Neutrophil (primary cell): ENCODE data around the gene TGM6.

Experiments used
- H3K27ac ChIP-seq: fragments of 200-600 bp; sonication (generic); 2 replicates; pipeline ENCODE4 v1.5.1; 2016; ENCODE audit warnings: mild to moderate bottlenecking, moderate library complexity
- H3K27me3 ChIP-seq: fragments of 200-600 bp; sonication (generic); 2 replicates; pipeline ENCODE4 v1.6.0; 2016; ENCODE audit warnings: mild to moderate bottlenecking
- H3K36me3 ChIP-seq: fragments of 200-600 bp; sonication (generic); 2 replicates; pipeline ENCODE4 v1.5.1; 2017
- H3K4me1 ChIP-seq, 2 experiments: fragments of 200-600 bp in 1 of 2; sonication (generic) in 1 of 2; 1 replicate in 1 of 2; 2 replicates in 1 of 2; pipeline versions ENCODE4 v1.5.1 to v1.6.1; 2013 to 2016; ENCODE audit warnings: low read depth in 1 of 2, low read length in 1 of 2, mild to moderate bottlenecking in 1 of 2, moderate library complexity in 1 of 2; ENCODE audit not compliant: control insufficient read depth in 1 of 2, insufficient read depth in 1 of 2
- H3K4me3 ChIP-seq, 2 experiments: fragments of 200-600 bp in 1 of 2; sonication (generic) in 1 of 2; 1 replicate in 1 of 2; 2 replicates in 1 of 2; pipeline ENCODE4 v1.5.1; 2013 to 2016; ENCODE audit warnings: low read depth in 1 of 2, low read length in 1 of 2, mild to moderate bottlenecking in 1 of 2, moderate library complexity in 1 of 2
- H3K9me3 ChIP-seq: fragments of 200-600 bp; sonication (generic); 2 replicates; pipeline ENCODE4 v1.5.1; 2016
- TF ChIP-seq, protein P1 (sequence below): fragments of 200-600 bp; sonication (generic); IDR thresholded peaks from 2 replicates; pipeline ENCODE4 v1.5.1; 2016; ENCODE audit warnings: antibody characterized with exemption

TGM6 gene

DNA sequence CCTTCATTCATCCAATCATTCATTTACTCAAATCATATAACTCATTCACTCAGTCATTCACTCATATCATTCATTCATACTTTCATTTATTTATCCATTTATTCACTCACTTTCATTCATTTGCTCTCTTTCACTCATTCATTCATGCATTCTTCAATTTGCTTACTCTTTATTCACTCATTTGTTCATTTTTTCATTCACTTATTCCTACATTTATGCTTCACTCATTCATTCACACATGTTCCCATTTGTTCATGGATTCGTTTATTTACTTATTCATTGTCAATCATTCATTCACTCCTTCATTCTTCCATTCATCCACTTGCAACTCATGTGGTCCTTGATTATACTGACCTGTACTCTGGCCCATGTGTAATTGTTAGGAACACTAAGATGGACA lies 50.5 kb downstream of the TGM6 start:
- no peak overlapping the region for H3K27ac ChIP-seq
- peaks cover 40% of the 10 kb centered on the region for H3K27me3 ChIP-seq
- no peaks in the 10 kb centered on the region for H3K4me1 ChIP-seq
- TF ChIP-seq, protein P1, sequence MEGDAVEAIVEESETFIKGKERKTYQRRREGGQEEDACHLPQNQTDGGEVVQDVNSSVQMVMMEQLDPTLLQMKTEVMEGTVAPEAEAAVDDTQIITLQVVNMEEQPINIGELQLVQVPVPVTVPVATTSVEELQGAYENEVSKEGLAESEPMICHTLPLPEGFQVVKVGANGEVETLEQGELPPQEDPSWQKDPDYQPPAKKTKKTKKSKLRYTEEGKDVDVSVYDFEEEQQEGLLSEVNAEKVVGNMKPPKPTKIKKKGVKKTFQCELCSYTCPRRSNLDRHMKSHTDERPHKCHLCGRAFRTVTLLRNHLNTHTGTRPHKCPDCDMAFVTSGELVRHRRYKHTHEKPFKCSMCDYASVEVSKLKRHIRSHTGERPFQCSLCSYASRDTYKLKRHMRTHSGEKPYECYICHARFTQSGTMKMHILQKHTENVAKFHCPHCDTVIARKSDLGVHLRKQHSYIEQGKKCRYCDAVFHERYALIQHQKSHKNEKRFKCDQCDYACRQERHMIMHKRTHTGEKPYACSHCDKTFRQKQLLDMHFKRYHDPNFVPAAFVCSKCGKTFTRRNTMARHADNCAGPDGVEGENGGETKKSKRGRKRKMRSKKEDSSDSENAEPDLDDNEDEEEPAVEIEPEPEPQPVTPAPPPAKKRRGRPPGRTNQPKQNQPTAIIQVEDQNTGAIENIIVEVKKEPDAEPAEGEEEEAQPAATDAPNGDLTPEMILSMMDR: no peak
- H3K9me3 ChIP-seq: no peaks in the 10 kb centered on the region
- no peak overlapping the region for H3K4me3 ChIP-seq
- no peaks in the 10 kb centered on the region for H3K36me3 ChIP-seq

DNA sequence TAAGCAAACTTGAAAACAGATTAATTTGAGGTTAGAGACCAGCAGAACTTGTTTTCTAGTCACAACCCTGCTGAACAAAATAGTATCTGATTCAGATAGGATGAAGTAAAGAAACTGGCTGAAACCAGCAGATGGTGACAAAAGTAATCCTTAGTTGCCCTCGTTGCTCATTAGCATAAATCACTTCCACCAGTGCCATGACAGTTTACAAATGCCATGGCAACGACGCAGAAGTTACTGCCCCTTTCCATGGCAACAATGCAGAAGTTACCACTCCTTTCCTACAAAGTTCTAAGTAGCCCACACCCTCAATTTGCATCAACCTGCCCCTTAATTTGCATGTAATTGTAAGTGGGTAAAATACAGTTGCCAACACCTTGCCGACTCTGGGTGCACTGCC lies 66.1 kb downstream of the TGM6 start:
- Histone ChIP-seq H3K27me3 (peaks cover 60% of the 10 kb centered on the region), H3K4me3 (no peak overlapping the region), H3K36me3 (no peaks in the 10 kb centered on the region), H3K4me1 (no peaks in the 10 kb centered on the region), H3K27ac (no peak overlapping the region), H3K9me3 (no peaks in the 10 kb centered on the region)
- TF ChIP-seq, protein P1: no peak

DNA sequence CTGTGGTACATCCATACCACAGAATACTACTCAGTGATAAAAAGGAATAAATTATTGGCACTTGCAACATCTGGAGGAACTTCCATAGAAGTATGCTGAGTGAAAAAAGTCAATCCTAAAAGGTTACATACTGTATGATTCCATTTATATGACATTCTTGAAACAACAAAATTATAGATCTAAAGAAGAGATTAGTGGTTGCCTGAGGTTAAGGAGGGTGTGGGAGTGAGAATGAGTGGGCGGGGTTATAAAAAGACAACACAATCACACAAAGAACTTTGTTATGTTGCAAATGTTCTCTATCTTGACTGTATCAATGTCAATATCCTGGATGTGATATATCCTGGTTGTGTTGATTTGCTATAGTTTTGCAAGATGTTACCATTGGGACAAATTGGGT lies 68.7 kb downstream of the TGM6 start:
- TF ChIP-seq, protein P1: no peak

DNA sequence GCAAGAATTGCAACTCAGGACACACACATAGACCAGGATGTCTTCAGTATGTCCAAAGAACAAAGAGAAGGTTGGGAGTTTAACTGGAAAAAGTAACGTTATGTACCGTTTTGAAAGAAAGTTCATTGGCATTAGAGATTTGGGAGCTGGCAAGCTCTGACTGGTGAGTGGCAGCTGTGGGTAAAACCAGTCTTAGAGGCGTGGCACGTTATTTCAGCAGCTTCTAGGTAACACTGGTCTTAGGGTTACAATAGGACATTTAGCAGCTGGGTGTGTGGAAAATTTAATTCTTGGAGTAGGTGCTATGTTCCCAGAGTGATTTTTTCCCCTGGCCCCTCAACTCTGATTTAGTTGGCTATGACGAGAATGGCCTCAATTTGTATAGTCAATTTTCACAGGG lies 70.7 kb downstream of the TGM6 start:
- Histone ChIP-seq H3K27ac (no peak overlapping the region), H3K36me3 (no peaks in the 10 kb centered on the region), H3K27me3 (peaks cover 44% of the 10 kb centered on the region), H3K9me3 (no peaks in the 10 kb centered on the region), H3K4me3 (no peak overlapping the region), H3K4me1 (no peaks in the 10 kb centered on the region)
- TF ChIP-seq, protein P1: no peak

More for the DNA sequence above, 68.7 kb downstream of the TGM6 start:
- no peaks in the 10 kb centered on the region for H3K4me1 ChIP-seq
- no peak overlapping the region for H3K4me3 ChIP-seq
- H3K36me3 ChIP-seq: no peaks in the 10 kb centered on the region
- H3K27me3 ChIP-seq: peaks cover 52% of the 10 kb centered on the region
- H3K9me3 ChIP-seq: no peaks in the 10 kb centered on the region
- no peak overlapping the region for H3K27ac ChIP-seq

DNA sequence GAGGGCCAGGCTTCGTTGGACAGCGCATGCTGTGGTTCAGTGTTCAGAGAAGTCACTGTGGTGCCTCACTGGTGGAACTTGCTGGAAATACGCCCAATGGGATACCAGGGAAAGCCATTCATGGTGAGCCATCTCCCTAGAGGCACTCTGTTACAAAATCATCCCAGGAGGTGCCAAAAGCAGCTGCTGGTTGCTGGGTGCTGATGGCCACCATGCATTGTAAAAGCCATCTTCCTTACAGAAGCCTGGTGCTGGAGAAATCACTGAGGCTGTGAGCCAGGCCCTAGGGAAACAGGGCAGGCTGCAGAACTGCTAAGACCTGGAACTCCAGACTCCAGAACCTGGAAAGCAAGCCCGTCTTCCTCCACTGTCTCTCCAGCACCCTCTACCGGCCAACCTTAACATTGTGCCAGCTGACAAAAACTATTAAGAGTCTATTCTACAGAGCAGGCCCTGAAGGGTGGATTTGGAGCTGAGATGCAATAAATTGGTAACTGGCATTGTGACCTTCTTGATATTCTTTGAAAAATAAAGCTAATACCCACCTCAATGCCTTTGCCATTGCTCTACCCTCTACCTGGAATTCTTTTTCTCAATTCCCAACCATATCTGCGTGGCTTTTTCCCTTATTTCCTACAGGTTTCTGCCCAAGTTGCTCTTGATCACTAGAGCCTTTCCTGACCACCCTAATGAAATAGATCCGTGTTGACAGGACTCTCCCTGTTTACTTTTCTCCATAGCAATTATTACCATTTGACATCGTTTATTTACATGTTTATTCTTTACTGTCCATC lies 71.4 kb downstream of the TGM6 start:
- no peaks in the 10 kb centered on the region for H3K36me3 ChIP-seq
- no peak overlapping the region for H3K4me3 ChIP-seq
- H3K27me3 ChIP-seq: peaks cover 38% of the 10 kb centered on the region
- no peak overlapping the region for H3K27ac ChIP-seq
- TF ChIP-seq, protein P1: peak; percentile 54
- H3K9me3 ChIP-seq: no peaks in the 10 kb centered on the region
- no peaks in the 10 kb centered on the region for H3K4me1 ChIP-seq
